SK-N-SH (cell line): ENCODE results near the gene TFPI2. TPM values are rescaled to one million over a fixed set of nuclear protein-coding genes. Genes with fewer than 3 reads are reported as not detected.

Experiments used
- CTCF ChIA-PET: fragments of 300-600, 350-600 bp; formaldehyde crosslinking; extraction: SDS; loops from one replicate; lab custom pipeline; 2021; lab: Yijun Ruan, JAX
- POLR2A ChIA-PET: fragments of 350-600 bp; sonication (Branson Sonifier 250); formaldehyde crosslinking; extraction: SDS; loops from one replicate; lab custom pipeline; 2020; ENCODE audit warnings: antibody characterized with exemption, inconsistent platforms; lab: Yijun Ruan, JAX
- DNase-seq: peaks from one replicate; pipeline ENCODE4 v3.0.0; 2012
- H2AFZ ChIP-seq: fragments of 200-600 bp; sonication (generic); 2 replicates; pipeline ENCODE4 v1.8.1; 2016; ENCODE audit warnings: antibody characterized with exemption, mild to moderate bottlenecking, low read depth
- H3F3A ChIP-seq: fragments of 200-600 bp; sonication (generic); replicated peaks from 2 replicates; pipeline ENCODE3; 2016; ENCODE audit warnings: antibody characterized with exemption, mild to moderate bottlenecking; ENCODE audit not compliant: insufficient read depth
- H3K27ac ChIP-seq, 2 experiments: fragments of 200-500 bp in 1 of 2; fragments of 200-600 bp in 1 of 2; sonication (Bioruptor generic) in 1 of 2; sonication (generic), shearing (Covaris generic) in 1 of 2; 2 replicates each; pipeline versions ENCODE4 v1.5.1 to v1.6.1; 2014 to 2016; ENCODE audit warnings: low read depth in 2 of 2, inconsistent platforms in 1 of 2, low read length in 1 of 2, mild to moderate bottlenecking in 1 of 2, mixed read lengths in 1 of 2
- H3K27me3 ChIP-seq: fragments of 200-600 bp; sonication (generic), shearing (Covaris generic); 2 replicates; pipeline ENCODE4 v1.6.1; 2016; ENCODE audit warnings: mixed run types; ENCODE audit not compliant: insufficient read depth
- H3K36me3 ChIP-seq, 2 experiments: fragments of 200-500 bp in 1 of 2; fragments of 200-600 bp in 1 of 2; sonication (Bioruptor generic) in 1 of 2; sonication (generic) in 1 of 2; replicated peaks in 1 of 2; 2 replicates each; pipeline versions ENCODE3 to v1.5.1; 2014 to 2016; ENCODE audit warnings: low read length in 1 of 2, mild to moderate bottlenecking in 1 of 2; ENCODE audit not compliant: insufficient read depth in 2 of 2, control insufficient read depth in 1 of 2
- H3K4me1 ChIP-seq, 2 experiments: fragments of 200-500 bp in 1 of 2; fragments of 200-600 bp in 1 of 2; sonication (Bioruptor generic) in 1 of 2; sonication (generic), shearing (Covaris generic) in 1 of 2; 2 replicates each; pipeline versions ENCODE4 v1.5.1 to v1.6.1; 2014 to 2016; ENCODE audit warnings: low read depth in 1 of 2, low read length in 1 of 2, mixed run types in 1 of 2; ENCODE audit not compliant: insufficient read depth in 2 of 2, control insufficient read depth in 1 of 2
- H3K4me2 ChIP-seq: fragments of 200-600 bp; sonication (generic), shearing (Covaris generic); 2 replicates; pipeline ENCODE4 v1.6.1; 2017; ENCODE audit warnings: mixed run types
- H3K4me3 ChIP-seq, 2 experiments: fragments of 200-500 bp in 1 of 2; fragments of 200-600 bp in 1 of 2; sonication (Bioruptor generic) in 1 of 2; sonication (generic), shearing (Covaris generic) in 1 of 2; 2 replicates each; pipeline versions ENCODE4 v1.5.1 to v1.8.1; 2014 to 2016; ENCODE audit warnings: low read depth in 2 of 2, inconsistent platforms in 1 of 2, low read length in 1 of 2, mild to moderate bottlenecking in 1 of 2, mixed read lengths in 1 of 2, moderate library complexity in 1 of 2
- H3K79me2 ChIP-seq: fragments of 200-600 bp; sonication (generic); 2 replicates; pipeline ENCODE4 v1.8.1; 2017; ENCODE audit warnings: mild to moderate bottlenecking; ENCODE audit not compliant: insufficient read depth
- H3K9ac ChIP-seq: fragments of 200-600 bp; sonication (generic); 2 replicates; pipeline ENCODE4 v1.6.1; 2017; ENCODE audit warnings: mixed run types
- H3K9me2 ChIP-seq: fragments of 200-600 bp; sonication (generic); 2 replicates; pipeline ENCODE4 v1.6.1; 2017; ENCODE audit warnings: mixed run types
- H3K9me3 ChIP-seq: fragments of 200-600 bp; sonication (generic); 2 replicates; pipeline ENCODE4 v1.6.1; 2017; ENCODE audit warnings: mixed run types, mild to moderate bottlenecking, moderate library complexity
- H4K20me1 ChIP-seq: fragments of 200-600 bp; sonication (generic); 2 replicates; pipeline ENCODE4 v1.6.1; 2017; ENCODE audit warnings: mild to moderate bottlenecking, mixed run types; ENCODE audit not compliant: insufficient read depth
- EZH2phosphoT487 ChIP-seq: fragments of 200-600 bp; sonication (generic); IDR thresholded peaks from 2 replicates; pipeline ENCODE4 v1.6.1; 2017; ENCODE audit warnings: low read depth, mixed run types, mild to moderate bottlenecking, antibody characterized with exemption, moderate library complexity, borderline replicate concordance
- FOSL2 ChIP-seq: IDR thresholded peaks from 2 replicates; pipeline ENCODE4 v1.4.0; 2012; ENCODE audit warnings: low read depth, mild to moderate bottlenecking, moderate library complexity, borderline replicate concordance
- FOXJ3 ChIP-seq: sonication (generic); formaldehyde crosslinking; IDR thresholded peaks from 2 replicates; pipeline ENCODE4 v1.5.1; 2020; ENCODE audit warnings: mild to moderate bottlenecking, missing genetic modification reagents
- FOXM1 ChIP-seq: IDR thresholded peaks from 2 replicates; pipeline ENCODE4 v1.4.0; 2012; ENCODE audit warnings: low read depth, mild to moderate bottlenecking
- GABPA ChIP-seq: IDR thresholded peaks from 2 replicates; pipeline ENCODE4 v1.4.0; 2012; ENCODE audit warnings: low read depth, mild to moderate bottlenecking
- MEF2A ChIP-seq: IDR thresholded peaks from 2 replicates; pipeline ENCODE4 v1.4.0; 2012; ENCODE audit warnings: low read depth, borderline replicate concordance
- POLR2AphosphoS5 ChIP-seq: IDR thresholded peaks from 2 replicates; pipeline ENCODE4 v1.6.1; 2012; ENCODE audit warnings: low read depth, low read length
- RAD21 ChIP-seq: IDR thresholded peaks from 2 replicates; pipeline ENCODE4 v1.6.1; 2012; ENCODE audit warnings: mild to moderate bottlenecking, low read length
- RCOR1 ChIP-seq: fragments of 150-350 bp; IDR thresholded peaks from 2 replicates; pipeline ENCODE4 v1.6.1; 2017; ENCODE audit warnings: antibody characterized with exemption, low read length
- RFX5 ChIP-seq: IDR thresholded peaks from 2 replicates; pipeline ENCODE4 v1.6.1; 2012; ENCODE audit warnings: mild to moderate bottlenecking, improper control_type of control experiment, low read length
- SIN3A ChIP-seq: IDR thresholded peaks from 2 replicates; pipeline ENCODE4 v1.6.1; 2012; ENCODE audit warnings: low read depth, mild to moderate bottlenecking, low read length, moderate library complexity, borderline replicate concordance
- SMC3 ChIP-seq: IDR thresholded peaks from 2 replicates; pipeline ENCODE4 v1.6.1; 2012; ENCODE audit warnings: low read depth, low read length, improper control_type of control experiment
- TAF1 ChIP-seq: IDR thresholded peaks from 2 replicates; pipeline ENCODE4 v1.6.1; 2012; ENCODE audit warnings: low read depth, mild to moderate bottlenecking, low read length, moderate library complexity, borderline replicate concordance
- YY1 ChIP-seq: IDR thresholded peaks from 2 replicates; pipeline ENCODE4 v1.4.0; 2012; ENCODE audit warnings: low read depth, mild to moderate bottlenecking
- WGBS: methylation state at CpG from one replicate; pipeline ENCODE4 v1.1.6; 2017; ENCODE audit warnings: low lambda C conversion rate; 5-methylcytosine and 5-hydroxymethylcytosine counted together
- polyA plus RNA-seq, 3 experiments: library from polyadenylated mRNA; depleted of rRNA; stranded (reverse); fragments of >200 nt; gene quantifications; 2 replicates each; pipeline ENCODE4 v1.2.3, GENCODE V29; 2012
- TF ChIP-seq, protein P1 (sequence below): IDR thresholded peaks from 2 replicates; pipeline ENCODE4; 2012
- TF ChIP-seq, protein P2 (sequence below): fragments of 200-600 bp; sonication (generic); IDR thresholded peaks from 2 replicates; pipeline ENCODE4 v1.6.1; 2017; ENCODE audit warnings: antibody characterized with exemption, mild to moderate bottlenecking, moderate library complexity
- TF ChIP-seq, protein P3 (sequence below): IDR thresholded peaks from 2 replicates; pipeline ENCODE4 v1.4.0; 2012; ENCODE audit warnings: low read depth, borderline replicate concordance

Gene TFPI2
- polyA plus RNA-seq, 1 of the 3 experiments (the other 2 are of a cell fraction): 17.7 TPM

DNA sequence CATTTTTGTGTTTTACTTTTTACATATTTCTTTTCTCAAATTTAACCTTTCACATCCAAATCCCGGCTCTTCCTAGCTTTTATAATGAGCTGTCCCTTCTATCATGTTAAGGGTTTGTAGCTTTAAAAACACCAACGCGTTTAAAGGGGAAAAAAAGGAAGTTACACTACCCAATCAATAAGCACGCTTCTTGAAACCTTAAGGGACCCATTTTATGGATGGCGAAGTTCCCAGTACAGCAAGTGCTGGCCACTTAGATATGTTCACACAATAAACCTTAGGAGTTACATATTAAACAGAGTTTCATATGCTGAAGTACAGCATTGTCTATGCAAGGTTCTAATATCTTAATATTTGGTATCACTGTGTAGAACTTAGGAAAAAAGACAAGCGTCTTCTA, 32.7 kb upstream of the TFPI2 start:
- Histone ChIP-seq H2AFZ (peak overlapping the region; percentile 92; the same call in 1 of the 2 replicates), H3K9me2 (no peaks in the 10 kb centered on the region), H3K27me3 (no peaks in the 10 kb centered on the region), H3K4me1 (peaks cover 14 to 25% of the 10 kb centered on the region in 2 experiments; a peak in 3 of 4 replicates), H3K4me3 (peak overlapping the region; percentile 69 to 79), H3K9me3 (no peaks in the 10 kb centered on the region), H3K27ac (peak overlapping the region; percentile 78 to 98; a peak in 3 of 4 replicates), H3K9ac (peak overlapping the region; percentile 73), H3K36me3 (peaks cover 13 to 23% of the 10 kb centered on the region in 2 experiments), H3K4me2 (peak overlapping the region; percentile 73), H4K20me1 (no peaks in the 10 kb centered on the region), H3K79me2 (peaks cover 30% of the 10 kb centered on the region), H3F3A (peaks cover 8% of the 10 kb centered on the region)
- no peak for DNase-seq
- POLR2A ChIA-PET: no interaction called here
- TF ChIP-seq RFX5: no peak
- TF ChIP-seq, protein P1, sequence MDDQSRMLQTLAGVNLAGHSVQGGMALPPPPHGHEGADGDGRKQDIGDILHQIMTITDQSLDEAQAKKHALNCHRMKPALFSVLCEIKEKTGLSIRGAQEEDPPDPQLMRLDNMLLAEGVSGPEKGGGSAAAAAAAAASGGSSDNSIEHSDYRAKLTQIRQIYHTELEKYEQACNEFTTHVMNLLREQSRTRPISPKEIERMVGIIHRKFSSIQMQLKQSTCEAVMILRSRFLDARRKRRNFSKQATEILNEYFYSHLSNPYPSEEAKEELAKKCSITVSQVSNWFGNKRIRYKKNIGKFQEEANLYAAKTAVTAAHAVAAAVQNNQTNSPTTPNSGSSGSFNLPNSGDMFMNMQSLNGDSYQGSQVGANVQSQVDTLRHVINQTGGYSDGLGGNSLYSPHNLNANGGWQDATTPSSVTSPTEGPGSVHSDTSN: no peak
- TF ChIP-seq RAD21: no peak
- TF ChIP-seq, protein P2, sequence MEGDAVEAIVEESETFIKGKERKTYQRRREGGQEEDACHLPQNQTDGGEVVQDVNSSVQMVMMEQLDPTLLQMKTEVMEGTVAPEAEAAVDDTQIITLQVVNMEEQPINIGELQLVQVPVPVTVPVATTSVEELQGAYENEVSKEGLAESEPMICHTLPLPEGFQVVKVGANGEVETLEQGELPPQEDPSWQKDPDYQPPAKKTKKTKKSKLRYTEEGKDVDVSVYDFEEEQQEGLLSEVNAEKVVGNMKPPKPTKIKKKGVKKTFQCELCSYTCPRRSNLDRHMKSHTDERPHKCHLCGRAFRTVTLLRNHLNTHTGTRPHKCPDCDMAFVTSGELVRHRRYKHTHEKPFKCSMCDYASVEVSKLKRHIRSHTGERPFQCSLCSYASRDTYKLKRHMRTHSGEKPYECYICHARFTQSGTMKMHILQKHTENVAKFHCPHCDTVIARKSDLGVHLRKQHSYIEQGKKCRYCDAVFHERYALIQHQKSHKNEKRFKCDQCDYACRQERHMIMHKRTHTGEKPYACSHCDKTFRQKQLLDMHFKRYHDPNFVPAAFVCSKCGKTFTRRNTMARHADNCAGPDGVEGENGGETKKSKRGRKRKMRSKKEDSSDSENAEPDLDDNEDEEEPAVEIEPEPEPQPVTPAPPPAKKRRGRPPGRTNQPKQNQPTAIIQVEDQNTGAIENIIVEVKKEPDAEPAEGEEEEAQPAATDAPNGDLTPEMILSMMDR: no peak
- no peak for TF ChIP-seq POLR2AphosphoS5
- TF ChIP-seq YY1: no peak
- no peak for TF ChIP-seq EZH2phosphoT487
- TF ChIP-seq SIN3A: no peak
- 30% methylated on average over 6 of the region's 6 CpGs for WGBS
- CTCF ChIA-PET: interaction anchor here (0.6 to 2.0 kb wide), 4 partner anchors 9 to 330 kb away, joined by 3 to 8 read pairs (median 4); no protein-coding TSS in a partner anchor

DNA sequence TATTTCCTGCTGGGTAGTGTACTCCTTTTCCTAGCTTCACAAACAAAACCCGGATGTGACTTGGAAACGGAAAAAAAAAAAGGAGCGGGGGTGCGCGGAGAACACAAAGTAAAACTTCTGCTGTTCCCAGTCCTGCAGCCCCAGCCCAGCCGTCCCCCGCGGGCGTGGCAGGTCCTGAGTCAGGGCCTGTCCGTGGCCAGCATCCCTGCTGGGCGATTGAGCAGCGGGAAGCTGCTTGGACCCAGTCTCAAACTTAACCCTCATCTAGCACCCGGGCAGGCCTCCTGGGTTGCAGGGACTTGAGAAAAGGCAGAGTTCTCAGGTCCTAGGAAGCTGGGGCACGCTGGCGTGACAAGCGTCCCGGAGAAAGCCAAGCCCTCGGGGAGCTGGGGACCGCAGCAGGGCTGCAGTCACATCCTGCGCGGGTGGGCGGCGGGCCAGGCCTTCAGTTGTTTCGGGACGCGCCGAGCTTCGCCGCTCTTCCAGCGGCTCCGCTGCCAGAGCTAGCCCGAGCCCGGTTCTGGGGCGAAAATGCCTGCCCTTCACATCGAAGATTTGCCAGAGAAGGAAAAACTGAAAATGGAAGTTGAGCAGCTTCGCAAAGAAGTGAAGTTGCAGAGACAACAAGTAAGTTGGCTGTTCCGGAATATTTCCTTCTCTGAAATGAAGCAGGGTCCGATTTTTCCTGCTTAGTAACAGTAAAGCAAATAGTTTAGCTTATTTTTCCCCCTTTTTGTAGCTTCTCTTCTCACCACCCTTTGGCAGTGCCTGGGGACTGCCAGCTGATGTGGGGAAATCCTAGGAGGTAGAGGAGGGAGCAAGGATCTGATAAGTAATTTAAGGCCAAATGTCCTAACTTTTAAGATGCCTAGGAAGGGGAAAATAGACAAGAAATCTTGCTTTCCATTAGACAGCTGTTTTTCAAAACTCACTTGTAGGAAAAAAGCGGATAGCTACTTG, 31.3 kb upstream of the TFPI2 start, which contains the start of gene GNG11:
TSS of gene GNG11 (plus strand) at position 129 of the 960 bp plus-strand sequence. CDS start at position 532, 403 bp downstream.
- ChIA-PET CTCF (interaction anchor here (0.6 to 3.3 kb wide), 25 partner anchors 11 to 515 kb away, joined by 3 to 17 read pairs (median 4); partner anchors contain the start of gene TFPI2), POLR2A (interaction anchor here (0.5 to 1.7 kb wide), 11 partner anchors 10 to 201 kb away, joined by 3 to 8 read pairs (median 3); no protein-coding TSS in a partner anchor)
- under 1% methylated on average over 39 of the region's 39 CpGs for WGBS
- Histone ChIP-seq H3K4me1 (peaks cover 14 to 25% of the 10 kb centered on the region in 2 experiments; a peak in 3 of 4 replicates), H3K9ac (peak within 1 kb of the TSS; percentile 73), H3K36me3 (peaks cover 13 to 14% of the 10 kb centered on the region in 2 experiments), H3K4me3 (peak within 1 kb of the TSS; percentile 69 to 79), H3K79me2 (peaks cover 30% of the 10 kb centered on the region), H3K4me2 (peak within 1 kb of the TSS; percentile 73), H3F3A (peaks cover 8% of the 10 kb centered on the region), H3K27ac (peak within 1 kb of the TSS; percentile 78 to 98), H3K9me3 (no peaks in the 10 kb centered on the region), H3K27me3 (no peaks in the 10 kb centered on the region), H2AFZ (peak within 1 kb of the TSS; percentile 92), H4K20me1 (no peaks in the 10 kb centered on the region), H3K9me2 (no peaks in the 10 kb centered on the region)
- DNase-seq: peak; percentile 86
- TF ChIP-seq, protein P1: no peak
- 0 out of 2 replicates have a peak, but pooled peaks have one; percentile 59 for TF ChIP-seq FOXJ3
- TF ChIP-seq SMC3: peak; percentile 18; the same call in 1 of the 2 replicates
- peak; percentile 48; the same call in 1 of the 2 replicates for TF ChIP-seq FOXM1
- TF ChIP-seq MEF2A: no peak
- TF ChIP-seq, protein P3, sequence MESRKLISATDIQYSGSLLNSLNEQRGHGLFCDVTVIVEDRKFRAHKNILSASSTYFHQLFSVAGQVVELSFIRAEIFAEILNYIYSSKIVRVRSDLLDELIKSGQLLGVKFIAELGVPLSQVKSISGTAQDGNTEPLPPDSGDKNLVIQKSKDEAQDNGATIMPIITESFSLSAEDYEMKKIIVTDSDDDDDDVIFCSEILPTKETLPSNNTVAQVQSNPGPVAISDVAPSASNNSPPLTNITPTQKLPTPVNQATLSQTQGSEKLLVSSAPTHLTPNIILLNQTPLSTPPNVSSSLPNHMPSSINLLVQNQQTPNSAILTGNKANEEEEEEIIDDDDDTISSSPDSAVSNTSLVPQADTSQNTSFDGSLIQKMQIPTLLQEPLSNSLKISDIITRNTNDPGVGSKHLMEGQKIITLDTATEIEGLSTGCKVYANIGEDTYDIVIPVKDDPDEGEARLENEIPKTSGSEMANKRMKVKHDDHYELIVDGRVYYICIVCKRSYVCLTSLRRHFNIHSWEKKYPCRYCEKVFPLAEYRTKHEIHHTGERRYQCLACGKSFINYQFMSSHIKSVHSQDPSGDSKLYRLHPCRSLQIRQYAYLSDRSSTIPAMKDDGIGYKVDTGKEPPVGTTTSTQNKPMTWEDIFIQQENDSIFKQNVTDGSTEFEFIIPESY: no peak
- peak; percentile 13; the same call in 1 of the 2 replicates for TF ChIP-seq GABPA
- peak; percentile 6; the same call in 1 of the 2 replicates for TF ChIP-seq RCOR1
- no peak for TF ChIP-seq RFX5
- 0 out of 2 replicates have a peak, but pooled peaks have one; percentile 10 for TF ChIP-seq FOSL2
- TF ChIP-seq TAF1: peak; percentile 55
- peak; percentile 54 for TF ChIP-seq RAD21
